Stimulated activated CD8-positive, alpha-beta memory T cell treated with anti-CD3 and anti-CD28 coated beads, Interleukin-15, amount 100 ng/mL, for 24 hours (primary cell): ENCODE results near the gene SHROOM2.
"Not testable (repeated sequence)": the region's sequence is repeated elsewhere in the genome, so short reads cannot be mapped to it uniquely, and the experiment has no call there.

Source experiments
- DNase-seq: peaks from one replicate; pipeline ENCODE4 v3.0.0-alpha.2; 2020; ENCODE audit warnings: low read depth

Gene SHROOM2

DNA sequence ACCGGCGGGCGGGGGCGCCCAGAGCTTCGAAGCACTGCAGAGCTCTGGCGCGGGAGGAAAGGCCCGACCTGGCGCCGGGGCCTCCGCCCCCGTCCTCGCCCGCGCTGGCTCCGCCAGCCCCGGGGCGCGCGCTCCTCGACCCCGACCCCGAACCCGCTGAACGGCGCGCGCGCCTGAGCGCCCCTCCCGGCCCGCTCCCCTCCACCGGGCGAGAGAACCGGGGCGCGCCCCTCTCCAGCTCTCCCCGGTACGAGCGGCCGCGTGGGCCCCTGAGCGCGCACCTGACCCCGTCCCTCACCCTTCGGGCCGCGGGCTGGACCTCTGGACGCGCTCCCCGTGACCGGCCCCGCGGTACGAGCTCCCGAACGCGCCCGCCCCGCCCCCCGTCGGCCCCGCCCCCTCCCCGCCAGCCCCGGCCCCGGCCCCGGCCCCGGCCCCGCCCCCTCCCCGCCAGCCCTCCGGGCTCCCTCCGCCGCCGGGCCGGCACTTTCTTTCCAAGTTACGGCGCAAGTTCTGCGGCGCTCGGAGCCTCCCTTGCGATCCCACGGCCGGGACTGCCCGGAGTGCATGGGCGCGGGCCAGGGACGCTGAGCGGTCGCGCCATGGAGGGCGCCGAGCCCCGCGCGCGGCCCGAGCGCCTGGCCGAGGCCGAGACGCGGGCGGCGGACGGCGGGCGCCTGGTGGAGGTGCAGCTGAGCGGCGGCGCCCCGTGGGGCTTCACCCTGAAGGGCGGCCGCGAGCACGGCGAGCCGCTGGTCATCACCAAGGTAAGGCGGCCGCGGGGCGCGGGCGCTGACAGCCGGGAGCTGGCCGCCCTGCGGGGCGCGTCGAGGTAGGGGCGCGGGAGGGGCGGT, at the start of gene SHROOM2:
TSS of gene SHROOM2 (plus strand) at position 486 of the 854 bp plus-strand sequence. CDS start at position 603, 117 bp downstream.
- no peak for DNase-seq

GRCh38 chrX:9737363-9737762, 48.9 kb upstream of the SHROOM2 start:
- no peak for DNase-seq

DNA sequence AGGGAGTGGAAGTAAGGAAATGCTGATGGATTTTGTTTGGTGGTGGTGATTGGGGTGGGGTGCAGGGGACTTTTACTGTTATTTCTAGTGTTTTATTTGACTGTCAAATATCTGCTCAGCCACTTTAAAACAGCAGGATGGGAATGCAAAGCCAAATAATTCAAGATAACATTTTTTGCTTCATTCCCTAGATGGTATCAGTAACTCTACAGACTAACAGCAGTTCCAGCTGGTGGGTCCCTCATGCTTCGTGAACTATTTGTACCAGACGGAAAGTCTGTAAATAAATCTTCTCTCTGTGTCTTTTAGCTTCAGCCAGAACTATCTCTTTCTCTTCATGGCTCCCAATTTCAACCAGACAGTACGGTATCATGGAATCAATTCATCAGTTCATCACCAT, 48.1 kb upstream of the SHROOM2 start:
- DNase-seq: no peak

GRCh38 chrX:9739130-9739529, 47.1 kb upstream of the SHROOM2 start:
- DNase-seq: no peak

- DNase-seq: no peak
Measured at GRCh38 chrX:9745417-9746115, 40.7 kb upstream of the SHROOM2 start.

DNA sequence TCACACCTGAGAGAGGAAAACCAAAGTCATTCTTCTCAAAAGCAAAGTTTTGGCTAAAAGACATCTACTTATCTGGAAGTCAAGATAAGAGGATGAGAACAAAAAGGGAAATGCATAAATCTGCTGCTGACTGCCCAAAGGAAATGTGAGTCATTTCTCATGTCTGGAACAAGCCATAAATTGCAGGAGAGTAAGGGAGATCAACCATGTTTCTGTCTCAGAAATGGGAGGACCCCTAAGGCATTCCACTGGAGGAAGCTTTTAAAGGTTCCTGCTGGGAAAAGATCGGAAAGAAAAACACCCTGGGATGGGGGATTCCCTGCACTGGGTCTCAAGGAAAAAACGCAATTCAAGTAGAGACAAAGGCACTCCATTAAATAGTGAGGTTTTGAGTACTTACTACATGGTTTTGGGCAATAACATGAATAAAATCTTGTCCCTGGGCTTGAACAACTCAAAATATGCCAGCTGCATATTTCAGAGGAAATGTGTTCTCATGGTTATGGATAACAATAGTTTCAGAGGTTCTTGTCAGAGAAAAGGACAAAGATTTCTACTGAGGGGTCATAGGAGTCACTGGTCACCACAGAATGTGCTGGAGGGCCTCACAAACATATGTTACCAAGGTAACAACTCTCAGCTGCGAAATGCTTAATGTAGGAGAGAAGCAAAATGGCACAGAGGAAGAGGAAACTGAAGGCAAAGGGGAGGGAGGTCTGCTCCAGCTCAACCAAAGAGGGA, 39.9 kb upstream of the SHROOM2 start:
- no peak for DNase-seq

- DNase-seq: no peak
Measured at GRCh38 chrX:9747644-9748043, 38.6 kb upstream of the SHROOM2 start.

DNA sequence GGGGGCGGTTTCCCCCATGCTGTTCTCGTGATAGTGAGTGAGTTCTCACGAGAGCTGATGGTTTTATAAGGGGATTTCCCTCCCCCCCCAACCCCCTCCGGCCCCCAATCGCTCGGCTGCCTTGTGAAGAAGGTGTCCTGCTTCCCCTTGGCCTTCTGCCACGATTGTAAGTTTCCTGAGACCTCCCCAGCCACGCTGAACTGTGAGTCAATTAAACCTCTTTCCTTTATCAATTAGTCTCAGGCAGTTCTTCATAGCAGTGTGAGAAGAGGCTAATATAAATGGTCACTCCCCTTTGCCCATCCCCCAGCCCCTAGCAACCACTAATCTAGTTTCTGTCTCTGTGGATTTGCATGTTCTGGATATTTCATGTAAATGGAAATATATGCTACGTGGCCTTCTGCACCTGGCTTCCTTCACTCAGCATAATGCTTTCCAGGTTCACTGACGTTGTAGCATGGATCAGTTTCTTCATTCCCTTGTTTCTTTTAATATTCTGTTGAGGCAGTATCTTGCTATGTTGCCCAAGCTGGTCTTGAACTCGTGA, 37.0 kb upstream of the SHROOM2 start:
- DNase-seq: no peak

GRCh38 chrX:9757366-9757765, 28.9 kb upstream of the SHROOM2 start:
- DNase-seq: no peak

GRCh38 chrX:9758021-9758638, 28.1 kb upstream of the SHROOM2 start:
- DNase-seq: no peak

- DNase-seq: no peak
Measured at GRCh38 chrX:9759337-9759736, 26.9 kb upstream of the SHROOM2 start.

- no peak for DNase-seq
Measured at GRCh38 chrX:9765072-9765736, 21.0 kb upstream of the SHROOM2 start.

DNA sequence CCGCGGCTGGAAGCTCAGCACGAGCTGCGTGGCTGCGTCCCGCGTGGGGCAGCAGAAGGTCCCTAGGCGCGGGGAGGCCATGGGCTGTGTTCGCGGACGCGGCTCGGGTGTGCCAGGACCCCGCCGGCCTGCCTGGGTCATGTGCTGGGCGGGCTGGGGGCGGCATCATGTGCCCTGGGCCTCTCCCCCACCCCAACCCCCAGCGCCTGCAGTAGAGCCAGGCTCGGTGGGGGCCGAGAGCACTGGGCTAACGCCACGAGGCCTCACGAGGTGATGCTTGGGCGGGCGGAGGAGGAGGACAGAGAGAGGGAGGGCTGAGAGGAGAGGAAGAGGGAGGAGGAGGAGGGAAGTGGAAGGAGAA, 20.5 kb upstream of the SHROOM2 start, which contains the start of gene GPR143:
TSS of gene GPR143 (minus strand) at position 111 of the 361 bp plus-strand sequence. CDS start at position 81, 30 bp downstream.
- DNase-seq: no peak

DNA sequence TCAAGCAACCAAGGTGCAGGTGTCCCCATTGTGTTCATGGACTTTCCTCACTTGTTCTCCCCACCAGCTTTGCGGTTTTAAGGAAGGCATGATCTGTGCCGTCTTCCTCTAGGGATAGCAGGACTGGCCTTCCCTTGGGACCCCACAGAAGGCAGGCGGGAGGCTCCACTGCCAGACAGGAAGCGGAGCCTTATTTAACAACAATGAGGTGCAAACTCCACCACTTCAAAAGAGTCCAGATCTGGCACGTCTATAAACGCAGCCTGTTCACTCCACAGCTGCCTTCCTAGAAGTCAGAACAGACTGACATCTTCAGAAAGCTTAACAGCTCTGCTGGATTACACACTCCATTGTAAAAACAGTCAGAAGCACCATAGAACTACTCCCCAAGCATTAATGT, 18.9 kb upstream of the SHROOM2 start:
- DNase-seq: no peak

DNA sequence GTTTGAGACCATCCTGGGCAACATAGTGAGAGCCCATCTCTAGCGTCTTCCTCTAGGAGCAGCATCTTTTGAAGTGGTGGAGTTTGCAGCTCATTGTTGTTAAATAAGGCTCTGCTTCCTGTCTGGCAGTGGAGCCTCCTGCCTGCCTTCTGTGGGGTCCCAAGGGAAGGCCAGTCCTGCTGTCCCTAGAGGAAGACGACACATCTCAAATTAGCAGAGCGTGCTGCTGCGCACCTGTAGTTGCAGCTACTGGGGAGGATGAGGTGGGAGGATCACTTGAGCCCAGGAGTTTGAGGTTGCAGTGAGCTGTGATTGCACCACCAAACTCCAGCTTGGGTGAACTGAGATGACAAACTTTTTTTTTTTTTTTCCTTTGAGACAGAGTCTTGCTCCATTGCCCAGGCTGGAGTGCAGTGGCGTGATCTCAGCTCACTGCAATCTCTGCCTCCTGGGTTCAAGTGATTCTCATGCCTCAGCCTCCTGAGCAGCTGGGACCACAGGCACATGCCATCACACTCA, 17.8 kb upstream of the SHROOM2 start:
- DNase-seq: not testable (repeated sequence)

DNA sequence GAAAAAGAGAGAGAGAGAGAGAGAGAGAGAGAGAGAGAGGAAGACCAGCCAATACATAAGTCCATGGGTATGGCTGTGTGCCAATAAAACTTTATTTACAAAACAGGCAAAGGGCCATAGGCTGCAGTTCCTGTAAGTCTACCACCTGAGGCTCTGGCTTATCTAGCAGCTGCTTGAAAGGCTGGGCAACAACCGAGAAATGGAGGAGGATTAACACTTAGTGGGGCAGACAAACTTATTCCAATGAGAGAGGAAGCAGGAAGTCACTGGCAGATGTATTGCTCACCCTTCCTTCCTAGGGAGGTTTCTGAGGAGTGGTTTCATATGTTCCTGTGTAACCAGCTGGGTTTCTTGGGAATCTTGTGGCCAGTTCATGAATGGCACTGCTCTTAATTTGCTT, 15.9 kb upstream of the SHROOM2 start:
- no peak for DNase-seq

GRCh38 chrX:9772943-9773342, 13.3 kb upstream of the SHROOM2 start:
- no peak for DNase-seq

DNA sequence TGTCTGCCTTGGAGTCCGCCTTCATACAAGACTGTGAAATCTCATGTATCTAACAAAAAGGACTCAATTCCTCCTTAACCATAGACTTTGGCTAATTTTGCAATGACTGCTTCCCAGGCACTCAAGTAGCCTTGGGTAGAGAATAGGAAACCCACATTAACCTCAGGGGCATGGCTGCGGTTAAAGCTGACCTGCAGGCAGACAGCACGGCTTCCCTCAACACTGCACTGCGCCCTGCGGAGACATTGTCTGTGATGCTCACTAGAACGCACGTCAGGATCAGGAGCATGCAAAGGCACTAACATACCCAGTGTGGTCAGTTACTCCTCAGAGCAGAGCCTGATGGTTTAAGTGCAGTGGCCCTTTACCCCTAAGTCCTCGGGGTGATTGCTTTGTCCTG, 10.3 kb upstream of the SHROOM2 start:
- no peak for DNase-seq

DNA sequence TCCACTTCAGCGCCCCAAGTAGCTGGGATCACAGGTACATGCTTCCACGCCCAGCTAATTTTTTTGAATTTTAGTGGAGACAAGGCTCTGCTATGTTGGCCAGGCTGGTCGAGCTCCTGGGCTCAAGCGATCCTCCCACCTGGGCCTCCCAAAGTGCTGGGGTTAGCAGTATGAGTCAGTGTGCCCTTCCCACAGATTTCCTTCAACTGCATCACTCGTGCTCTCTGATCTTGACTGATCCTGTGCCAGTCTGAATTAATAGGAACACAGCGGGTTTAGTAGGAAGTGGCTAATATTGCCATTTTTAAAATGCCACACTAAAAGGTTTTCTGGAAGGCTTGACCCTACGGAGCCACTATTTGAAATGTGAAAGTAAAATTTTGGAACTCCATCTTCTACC, 4.3 kb upstream of the SHROOM2 start:
- DNase-seq: no peak

- no peak for DNase-seq
Measured at GRCh38 chrX:9784332-9784731, 1.9 kb upstream of the SHROOM2 start.
